Endodermal cell (in vitro differentiated cells): ENCODE results near the gene H6PD. TPM values are rescaled to one million over a fixed set of nuclear protein-coding genes. Genes with fewer than 3 reads are reported as not detected.

Experiments
- DNase-seq: peaks from one replicate; pipeline ENCODE4 v3.0.0-alpha.2; 2017
- H3K27ac ChIP-seq: 2 replicates; pipeline ENCODE4 v1.5.1; 2013; ENCODE audit warnings: mild to moderate bottlenecking, low read depth, low read length, moderate library complexity
- H3K27me3 ChIP-seq: 2 replicates; pipeline ENCODE4 v1.6.1; 2013; ENCODE audit warnings: mild to moderate bottlenecking, low read length, moderate library complexity; ENCODE audit not compliant: insufficient read depth, control insufficient read depth, poor library complexity, severe bottlenecking
- H3K36me3 ChIP-seq: 2 replicates; pipeline ENCODE4 v1.7.0; 2013; ENCODE audit warnings: mild to moderate bottlenecking, low read length, moderate library complexity; ENCODE audit not compliant: control insufficient read depth, insufficient read depth
- H3K4me1 ChIP-seq: one replicate; pipeline ENCODE4 v1.7.0; 2013; ENCODE audit warnings: low read length; ENCODE audit not compliant: control insufficient read depth, insufficient read depth
- H3K4me3 ChIP-seq: 2 replicates; pipeline ENCODE4 v1.5.1; 2013; ENCODE audit warnings: mild to moderate bottlenecking, low read length, moderate library complexity
- H3K9ac ChIP-seq: 2 replicates; pipeline ENCODE4 v1.6.1; 2013; ENCODE audit warnings: mild to moderate bottlenecking, low read length, moderate library complexity; ENCODE audit not compliant: poor library complexity, severe bottlenecking; ENCODE audit errors: extremely low read depth
- H3K9me3 ChIP-seq: 2 replicates; pipeline ENCODE4 v1.6.1; 2013; ENCODE audit warnings: mild to moderate bottlenecking, low read length, moderate library complexity; ENCODE audit not compliant: control insufficient read depth
- H3K27ac Mint-ChIP-seq: 2 replicates; pipeline ENCODE4 v1.8.0; 2020; ENCODE audit warnings: mixed read lengths
- H3K27me3 Mint-ChIP-seq: 2 replicates; pipeline ENCODE4 v1.8.0; 2021; ENCODE audit warnings: mild to moderate bottlenecking, mixed read lengths; ENCODE audit not compliant: insufficient read depth
- H3K36me3 Mint-ChIP-seq: 2 replicates; pipeline ENCODE4 v1.8.0; 2020; ENCODE audit warnings: low read depth, mixed read lengths
- H3K4me1 Mint-ChIP-seq: 2 replicates; pipeline ENCODE4 v1.8.0; 2020; ENCODE audit warnings: mixed read lengths
- H3K4me3 Mint-ChIP-seq: 2 replicates; pipeline ENCODE4 v1.8.0; 2020; ENCODE audit warnings: mild to moderate bottlenecking, moderate library complexity, mixed read lengths
- H3K9me3 Mint-ChIP-seq: 2 replicates; pipeline ENCODE4 v1.8.0; 2020; ENCODE audit warnings: mild to moderate bottlenecking, mixed read lengths
- WGBS, 2 experiments: methylation state at CpG; one replicate each; pipeline versions ENCODE4 v1.1.5 to v1.1.7; 2013; ENCODE audit warnings: missing lambda C conversion rate in 2 of 2, mixed read lengths in 1 of 2; ENCODE audit not compliant: insufficient coverage in 1 of 2, insufficient read length in 1 of 2; 5-methylcytosine and 5-hydroxymethylcytosine counted together
- total RNA-seq, 2 donors: library from RNA; stranded (reverse); fragmentation: NEBNext Ultra II Directional in 1 of 2; extraction: Animal tissue kit (Norgen Biotek cat#: 25700) in 1 of 2; gene quantifications; 2 replicates in 1 of 2; 3 replicates in 1 of 2; pipeline ENCODE4 v1.2.1, GENCODE V29; 2021
- TF ChIP-seq, protein P1 (sequence below): fragments of 200-600 bp; sonication (generic); conservative IDR thresholded peaks from 2 replicates; pipeline ENCODE4 v1.5.0; 2021; ENCODE audit warnings: antibody characterized with exemption, mild to moderate bottlenecking

H6PD gene
- total RNA-seq, 2 donors from 2014 or later = 21.5 to 34.4 TPM

DNA sequence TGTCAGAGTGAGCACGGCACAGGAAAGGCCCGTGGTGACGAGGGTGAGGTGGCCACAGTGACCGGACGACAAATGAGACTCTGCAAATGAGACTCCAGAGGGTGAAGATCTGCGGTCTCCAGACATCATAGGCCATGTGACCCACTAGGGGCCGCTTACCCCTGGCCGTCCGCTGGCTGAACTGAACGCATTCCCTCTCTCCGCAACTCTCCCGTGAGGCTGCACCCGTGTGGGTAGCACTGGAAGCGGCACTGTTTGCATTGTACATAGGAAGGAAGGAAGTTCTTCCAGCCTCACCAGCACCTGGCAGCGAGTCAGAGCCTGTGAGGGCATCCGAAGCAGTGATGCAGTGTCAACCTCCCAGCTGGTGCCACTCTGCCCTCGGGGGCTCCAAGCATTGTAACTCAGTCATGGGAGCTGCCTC is 34.5 kb downstream of the H6PD start:
- Histone ChIP-seq H3K4me1 (no peaks in the 10 kb centered on the region), H3K27ac (no peak overlapping the region), H3K36me3 (no peaks in the 10 kb centered on the region), H3K9ac (no peak overlapping the region), H3K27me3 (no peaks in the 10 kb centered on the region), H3K9me3 (no peaks in the 10 kb centered on the region), H3K4me3 (no peak overlapping the region)
- no peaks in the 10 kb centered on the region for H3K9me3 Mint-ChIP-seq
- DNase-seq = no peak
- no peaks in the 10 kb centered on the region for H3K4me1 Mint-ChIP-seq
- H3K36me3 Mint-ChIP-seq = peaks cover 7% of the 10 kb centered on the region
- 89 to 92% methylated on average over 9 to 17 of the region's 17 CpGs for WGBS, 2 experiments
- no peak overlapping the region for H3K27ac Mint-ChIP-seq
- TF ChIP-seq, protein P1, sequence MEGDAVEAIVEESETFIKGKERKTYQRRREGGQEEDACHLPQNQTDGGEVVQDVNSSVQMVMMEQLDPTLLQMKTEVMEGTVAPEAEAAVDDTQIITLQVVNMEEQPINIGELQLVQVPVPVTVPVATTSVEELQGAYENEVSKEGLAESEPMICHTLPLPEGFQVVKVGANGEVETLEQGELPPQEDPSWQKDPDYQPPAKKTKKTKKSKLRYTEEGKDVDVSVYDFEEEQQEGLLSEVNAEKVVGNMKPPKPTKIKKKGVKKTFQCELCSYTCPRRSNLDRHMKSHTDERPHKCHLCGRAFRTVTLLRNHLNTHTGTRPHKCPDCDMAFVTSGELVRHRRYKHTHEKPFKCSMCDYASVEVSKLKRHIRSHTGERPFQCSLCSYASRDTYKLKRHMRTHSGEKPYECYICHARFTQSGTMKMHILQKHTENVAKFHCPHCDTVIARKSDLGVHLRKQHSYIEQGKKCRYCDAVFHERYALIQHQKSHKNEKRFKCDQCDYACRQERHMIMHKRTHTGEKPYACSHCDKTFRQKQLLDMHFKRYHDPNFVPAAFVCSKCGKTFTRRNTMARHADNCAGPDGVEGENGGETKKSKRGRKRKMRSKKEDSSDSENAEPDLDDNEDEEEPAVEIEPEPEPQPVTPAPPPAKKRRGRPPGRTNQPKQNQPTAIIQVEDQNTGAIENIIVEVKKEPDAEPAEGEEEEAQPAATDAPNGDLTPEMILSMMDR = no peak
- no peak overlapping the region for H3K4me3 Mint-ChIP-seq
- no peaks in the 10 kb centered on the region for H3K27me3 Mint-ChIP-seq

DNA sequence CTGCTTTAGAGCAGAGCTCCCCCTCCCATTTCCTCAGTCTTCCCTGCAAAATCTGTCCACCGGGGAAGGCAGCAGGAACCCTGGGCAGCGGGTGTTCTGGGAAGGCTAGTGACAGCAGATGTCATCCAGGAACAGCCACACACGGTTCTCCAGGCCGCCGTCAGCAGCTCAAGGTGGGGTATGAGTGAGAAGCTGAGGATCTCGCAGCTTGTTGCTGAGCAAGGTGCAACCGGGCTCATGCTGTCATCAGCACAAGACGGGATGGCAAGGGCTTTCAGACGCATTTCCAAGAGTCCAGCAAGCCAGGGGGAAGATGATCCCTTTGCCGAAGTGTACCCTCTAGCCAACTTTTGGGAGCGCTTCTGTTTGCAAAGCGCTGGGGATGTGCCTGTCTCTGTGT is 35.1 kb downstream of the H6PD start:
- TF ChIP-seq, protein P1 = no peak
- H3K27me3 ChIP-seq = no peaks in the 10 kb centered on the region
- H3K27ac Mint-ChIP-seq = no peak overlapping the region
- peaks cover 2% of the 10 kb centered on the region for H3K36me3 Mint-ChIP-seq
- H3K36me3 ChIP-seq = no peaks in the 10 kb centered on the region
- no peak overlapping the region for H3K4me3 Mint-ChIP-seq
- no peaks in the 10 kb centered on the region for H3K9me3 Mint-ChIP-seq
- H3K27me3 Mint-ChIP-seq = no peaks in the 10 kb centered on the region
- H3K4me3 ChIP-seq = no peak overlapping the region
- H3K4me1 ChIP-seq = no peaks in the 10 kb centered on the region
- H3K9me3 ChIP-seq = no peaks in the 10 kb centered on the region
- H3K9ac ChIP-seq = no peak overlapping the region
- no peak for DNase-seq
- 86 to 87% methylated on average over 12 of the region's 12 CpGs for WGBS, 2 experiments
- no peak overlapping the region for H3K27ac ChIP-seq
- no peaks in the 10 kb centered on the region for H3K4me1 Mint-ChIP-seq

DNA sequence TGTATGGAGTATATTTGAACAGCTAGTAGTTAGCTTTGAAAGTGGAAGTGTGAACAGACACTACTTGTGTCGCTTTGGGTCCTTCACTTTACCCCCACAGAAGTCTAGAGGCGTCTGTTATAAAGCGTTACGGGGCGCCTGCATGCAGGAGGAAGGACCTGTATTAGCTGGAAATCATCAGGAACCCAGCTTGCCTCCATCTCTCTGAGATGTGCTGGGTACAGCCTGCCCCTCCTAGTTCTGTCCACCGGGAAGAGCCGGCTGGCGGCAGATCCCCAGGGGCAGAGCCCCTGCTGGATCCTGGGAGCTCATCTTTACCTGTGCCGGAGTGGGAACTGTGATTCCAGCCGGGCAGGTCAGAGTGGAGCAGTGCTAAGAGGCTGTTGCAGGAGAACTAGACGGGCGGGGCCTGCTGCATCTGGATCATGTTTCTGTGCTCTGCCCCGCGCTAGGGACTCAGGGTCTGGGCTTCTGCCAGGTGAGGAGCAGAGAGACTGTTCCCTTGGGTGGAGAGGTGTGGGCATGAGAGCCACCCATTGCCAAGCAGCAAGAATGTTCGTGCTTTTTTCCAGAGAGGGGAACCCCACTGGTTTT is 35.8 kb downstream of the H6PD start:
- no peak overlapping the region for H3K27ac ChIP-seq
- H3K36me3 ChIP-seq = no peaks in the 10 kb centered on the region
- no peaks in the 10 kb centered on the region for H3K4me1 Mint-ChIP-seq
- DNase-seq = no peak
- H3K4me3 Mint-ChIP-seq = no peak overlapping the region
- no peak overlapping the region for H3K27ac Mint-ChIP-seq
- TF ChIP-seq, protein P1 = no peak
- H3K4me3 ChIP-seq = no peak overlapping the region
- WGBS, 2 experiments = 80 to 81% methylated on average over 11 to 15 of the region's 15 CpGs
- no peaks in the 10 kb centered on the region for H3K9me3 ChIP-seq
- H3K27me3 Mint-ChIP-seq = no peaks in the 10 kb centered on the region
- peaks cover 2% of the 10 kb centered on the region for H3K36me3 Mint-ChIP-seq
- no peaks in the 10 kb centered on the region for H3K9me3 Mint-ChIP-seq
- H3K27me3 ChIP-seq = no peaks in the 10 kb centered on the region
- H3K4me1 ChIP-seq = no peaks in the 10 kb centered on the region
- no peak overlapping the region for H3K9ac ChIP-seq
